ENCODE data around the gene EIF2D.

EIF2D gene

GRCh38 chr1:206560007-206560716 is 52.1 kb downstream of the EIF2D start:
- H3K9me3 ChIP-seq (ENCODE audit: control insufficient read depth, insufficient read depth, low read length): no peaks in the 10 kb centered on the region
- no peaks in the 10 kb centered on the region for H3K36me3 ChIP-seq (ENCODE audit: insufficient read depth, low read length)
- no peak overlapping the region for H3K9ac ChIP-seq (ENCODE audit: low read depth, low read length)
- H3K4me1 ChIP-seq (ENCODE audit: insufficient read depth, low read length): peaks cover 8% of the 10 kb centered on the region; the same call in 1 of the 2 replicates

GRCh38 chr1:206559672-206559995 is 52.6 kb downstream of the EIF2D start:
- no peaks in the 10 kb centered on the region for H3K9me3 ChIP-seq (ENCODE audit: control insufficient read depth, insufficient read depth, low read length)
- H3K36me3 ChIP-seq (ENCODE audit: insufficient read depth, low read length): no peaks in the 10 kb centered on the region
- peaks cover 8% of the 10 kb centered on the region; the same call in 1 of the 2 replicates for H3K4me1 ChIP-seq (ENCODE audit: insufficient read depth, low read length)
- H3K9ac ChIP-seq (ENCODE audit: low read depth, low read length): no peak overlapping the region

GRCh38 chr1:206558794-206559671 is 53.2 kb downstream of the EIF2D start:
- Histone ChIP-seq H3K9ac (ENCODE audit: low read depth, low read length) (no peak overlapping the region), H3K4me1 (ENCODE audit: insufficient read depth, low read length) (peaks cover 8% of the 10 kb centered on the region; the same call in 1 of the 2 replicates), H3K9me3 (ENCODE audit: control insufficient read depth, insufficient read depth, low read length) (no peaks in the 10 kb centered on the region)

GRCh38 chr1:206557636-206558473 is 54.4 kb downstream of the EIF2D start:
- no peaks in the 10 kb centered on the region for H3K9me3 ChIP-seq (ENCODE audit: control insufficient read depth, insufficient read depth, low read length)
- peak overlapping the region; percentile 58; the same call in 1 of the 2 replicates for H3K9ac ChIP-seq (ENCODE audit: low read depth, low read length)
- no peaks in the 10 kb centered on the region for H3K36me3 ChIP-seq (ENCODE audit: insufficient read depth, low read length)
- H3K4me1 ChIP-seq (ENCODE audit: insufficient read depth, low read length): peaks cover 8% of the 10 kb centered on the region; the same call in 1 of the 2 replicates

More at GRCh38 chr1:206558794-206559671, 53.2 kb downstream of the EIF2D start:
- no peaks in the 10 kb centered on the region for H3K36me3 ChIP-seq (ENCODE audit: insufficient read depth, low read length)

GRCh38 chr1:206556750-206557635 is 55.3 kb downstream of the EIF2D start:
- Histone ChIP-seq H3K9ac (ENCODE audit: low read depth, low read length) (peak overlapping the region; percentile 58; the same call in 1 of the 2 replicates), H3K4me1 (ENCODE audit: insufficient read depth, low read length) (peaks cover 8% of the 10 kb centered on the region; the same call in 1 of the 2 replicates)

GRCh38 chr1:206556047-206556749 is 56.1 kb downstream of the EIF2D start:
- Histone ChIP-seq H3K9ac (ENCODE audit: low read depth, low read length) (no peak overlapping the region; the same call in 1 of the 2 replicates), H3K36me3 (ENCODE audit: insufficient read depth, low read length) (no peaks in the 10 kb centered on the region), H3K4me1 (ENCODE audit: insufficient read depth, low read length) (peaks cover 8% of the 10 kb centered on the region; the same call in 1 of the 2 replicates), H3K9me3 (ENCODE audit: control insufficient read depth, insufficient read depth, low read length) (no peaks in the 10 kb centered on the region)

More at GRCh38 chr1:206556750-206557635, 55.3 kb downstream of the EIF2D start:
- no peaks in the 10 kb centered on the region for H3K36me3 ChIP-seq (ENCODE audit: insufficient read depth, low read length)
- H3K9me3 ChIP-seq (ENCODE audit: control insufficient read depth, insufficient read depth, low read length): no peaks in the 10 kb centered on the region

GRCh38 chr1:206555473-206555935 is 56.8 kb downstream of the EIF2D start:
- H3K36me3 ChIP-seq (ENCODE audit: insufficient read depth, low read length): no peaks in the 10 kb centered on the region
- no peaks in the 10 kb centered on the region for H3K9me3 ChIP-seq (ENCODE audit: control insufficient read depth, insufficient read depth, low read length)
- H3K9ac ChIP-seq (ENCODE audit: low read depth, low read length): no peak overlapping the region
- H3K4me1 ChIP-seq (ENCODE audit: insufficient read depth, low read length): peaks cover 8% of the 10 kb centered on the region; the same call in 1 of the 2 replicates

GRCh38 chr1:206554701-206555472 is 57.4 kb downstream of the EIF2D start:
- H3K9ac ChIP-seq (ENCODE audit: low read depth, low read length): no peak overlapping the region
- no peaks in the 10 kb centered on the region for H3K9me3 ChIP-seq (ENCODE audit: control insufficient read depth, insufficient read depth, low read length)
- peaks cover 6% of the 10 kb centered on the region; the same call in 1 of the 2 replicates for H3K4me1 ChIP-seq (ENCODE audit: insufficient read depth, low read length)
- no peaks in the 10 kb centered on the region for H3K36me3 ChIP-seq (ENCODE audit: insufficient read depth, low read length)

- no peaks in the 10 kb centered on the region; the same call in 1 of the 2 replicates for H3K4me1 ChIP-seq (ENCODE audit: insufficient read depth, low read length)
- H3K9me3 ChIP-seq (ENCODE audit: control insufficient read depth, insufficient read depth, low read length): no peaks in the 10 kb centered on the region
- no peak overlapping the region for H3K9ac ChIP-seq (ENCODE audit: low read depth, low read length)
- H3K36me3 ChIP-seq (ENCODE audit: insufficient read depth, low read length): no peaks in the 10 kb centered on the region
Measured at GRCh38 chr1:206554211-206554610, 58.1 kb downstream of the EIF2D start.

- Histone ChIP-seq H3K36me3 (ENCODE audit: insufficient read depth, low read length) (no peaks in the 10 kb centered on the region), H3K4me1 (ENCODE audit: insufficient read depth, low read length) (no peaks in the 10 kb centered on the region), H3K9ac (ENCODE audit: low read depth, low read length) (no peak overlapping the region), H3K9me3 (ENCODE audit: control insufficient read depth, insufficient read depth, low read length) (no peaks in the 10 kb centered on the region)
Measured at GRCh38 chr1:206551986-206552326, 60.3 kb downstream of the EIF2D start.

GRCh38 chr1:206551296-206551985 is 60.8 kb downstream of the EIF2D start:
- Histone ChIP-seq H3K9ac (ENCODE audit: low read depth, low read length) (no peak overlapping the region), H3K4me1 (ENCODE audit: insufficient read depth, low read length) (no peaks in the 10 kb centered on the region), H3K36me3 (ENCODE audit: insufficient read depth, low read length) (no peaks in the 10 kb centered on the region), H3K9me3 (ENCODE audit: control insufficient read depth, insufficient read depth, low read length) (no peaks in the 10 kb centered on the region)

GRCh38 chr1:206550446-206550845 is 61.8 kb downstream of the EIF2D start:
- no peaks in the 10 kb centered on the region for H3K36me3 ChIP-seq (ENCODE audit: insufficient read depth, low read length)
- H3K4me1 ChIP-seq (ENCODE audit: insufficient read depth, low read length): no peaks in the 10 kb centered on the region
- H3K9me3 ChIP-seq (ENCODE audit: control insufficient read depth, insufficient read depth, low read length): no peaks in the 10 kb centered on the region
- H3K9ac ChIP-seq (ENCODE audit: low read depth, low read length): no peak overlapping the region

Data from ES-I3 (cell line).